HTR-8/SVneo (cell line): ENCODE data around the gene ZHX3.

ENCODE experiments used
- DNase-seq: peaks from one replicate; pipeline ENCODE4 v3.0.0; 2011; ENCODE audit warnings: low spot score, mixed read lengths; ENCODE audit not compliant: insufficient read length
- FAIRE-seq: peaks from 2 replicates; lab custom pipeline; 2011; peaks lifted over from hg19 to GRCh38; lab: Jason Lieb, UNC

The ZHX3 gene

DNA sequence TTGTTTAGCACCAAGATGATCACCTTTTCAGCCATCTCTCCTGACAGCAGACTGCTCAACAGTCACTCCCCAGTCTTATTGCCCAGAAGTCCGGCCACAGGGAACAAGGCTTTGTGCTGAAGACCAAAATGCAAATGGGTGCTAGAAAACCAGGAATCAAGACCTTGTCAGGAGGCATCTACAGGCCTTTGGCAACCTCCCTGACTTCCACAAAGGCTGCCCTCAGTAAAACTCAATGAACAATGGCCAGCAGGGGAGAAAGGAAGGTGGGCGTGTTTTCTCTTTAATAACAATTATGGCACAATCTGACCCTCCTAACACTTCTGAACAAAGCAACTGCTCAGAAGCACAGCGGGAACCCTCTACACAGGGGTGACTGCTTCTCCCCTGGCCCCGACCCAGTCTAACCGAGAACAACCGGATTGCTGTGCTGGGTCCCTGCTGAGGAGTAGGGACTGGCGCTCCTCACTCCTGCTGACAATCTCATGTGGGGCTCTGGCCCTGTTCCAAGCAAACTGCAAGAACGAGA, 138.6 kb downstream of the ZHX3 start:
- no peak for DNase-seq

DNA sequence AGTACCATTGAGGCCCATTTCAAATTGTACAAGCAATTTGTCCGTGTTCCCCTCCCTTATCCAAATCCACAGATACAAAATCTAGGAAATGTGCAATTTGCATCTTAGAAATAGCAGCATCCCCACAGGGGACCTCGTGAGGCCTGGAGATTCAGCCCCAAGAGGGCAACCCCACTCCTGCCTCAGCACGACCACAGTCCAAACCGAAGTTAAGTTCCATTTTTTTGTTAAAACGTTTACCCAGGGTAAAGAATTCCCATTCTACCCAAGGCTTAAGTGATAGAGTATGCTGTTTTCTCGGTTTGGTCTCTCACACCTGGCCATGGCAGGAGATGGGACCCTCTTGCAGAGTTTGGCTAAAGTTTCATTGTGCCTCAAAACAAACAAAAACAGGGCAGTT, 139.0 kb downstream of the ZHX3 start:
- FAIRE-seq (peak; percentile 28), DNase-seq (no peak)

More for the DNA sequence above, 138.6 kb downstream of the ZHX3 start:
- no peak for FAIRE-seq

DNA sequence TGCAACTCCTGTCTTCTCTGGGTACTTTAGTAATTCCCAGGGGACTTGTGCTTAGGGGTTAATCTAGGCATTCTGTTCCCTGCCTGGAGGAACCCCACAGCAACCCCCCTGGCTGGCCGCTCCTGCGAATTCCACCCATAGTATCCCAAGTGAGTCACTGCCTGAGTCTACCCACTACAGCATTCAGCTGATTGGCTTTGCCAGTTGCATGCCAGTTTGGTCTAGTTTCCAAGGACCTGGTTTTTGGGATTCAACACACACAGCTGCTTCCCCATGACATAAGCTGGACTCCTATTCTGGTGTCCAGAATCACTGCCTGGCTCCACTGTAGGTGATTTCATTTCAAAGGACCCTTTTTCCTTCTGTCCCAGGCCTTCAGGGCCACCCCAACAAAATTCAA, 139.9 kb downstream of the ZHX3 start:
- peak; percentile 55 for FAIRE-seq
- DNase-seq = peak; percentile 91

DNA sequence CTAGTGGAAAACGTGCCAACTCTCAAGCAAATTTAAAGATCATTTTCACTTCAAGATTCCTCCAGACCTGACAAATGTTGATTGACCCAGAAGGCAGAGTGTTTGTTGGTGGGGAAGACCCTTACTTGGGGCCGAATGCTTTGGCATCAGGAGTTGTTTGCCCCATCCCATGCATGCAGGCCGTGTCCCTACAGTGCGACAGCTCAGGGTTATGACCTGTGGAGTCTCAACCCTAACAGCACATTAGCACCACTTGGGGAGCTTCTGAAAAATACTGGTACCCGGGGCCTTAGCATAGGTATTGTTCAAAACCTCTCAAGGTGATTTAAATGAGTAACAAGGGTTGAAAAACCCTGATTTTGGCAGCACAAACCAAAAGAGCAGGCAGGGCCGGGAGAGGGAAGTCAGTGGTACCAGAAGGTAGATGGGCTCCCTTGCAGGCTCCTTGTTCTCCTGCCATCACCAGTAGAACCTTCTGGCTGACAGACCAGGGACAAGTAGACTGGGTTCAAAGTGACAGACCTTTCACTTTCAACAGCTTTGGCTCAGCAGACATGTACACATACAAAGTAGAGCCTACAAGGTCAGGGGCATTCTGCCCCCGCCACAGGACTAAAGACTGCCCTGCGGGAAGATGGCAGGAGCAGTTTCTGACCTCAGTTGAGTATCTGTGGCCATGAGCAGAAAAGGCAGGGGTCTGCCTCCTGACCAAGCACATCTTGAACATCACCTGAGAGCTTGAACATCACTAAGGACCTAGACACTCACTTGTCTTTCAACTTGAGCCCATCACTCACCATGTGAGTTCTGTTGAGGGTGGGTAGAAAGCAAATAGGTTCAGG, 140.6 kb downstream of the ZHX3 start:
- no peak for DNase-seq
- peak; percentile 88 for FAIRE-seq

DNA sequence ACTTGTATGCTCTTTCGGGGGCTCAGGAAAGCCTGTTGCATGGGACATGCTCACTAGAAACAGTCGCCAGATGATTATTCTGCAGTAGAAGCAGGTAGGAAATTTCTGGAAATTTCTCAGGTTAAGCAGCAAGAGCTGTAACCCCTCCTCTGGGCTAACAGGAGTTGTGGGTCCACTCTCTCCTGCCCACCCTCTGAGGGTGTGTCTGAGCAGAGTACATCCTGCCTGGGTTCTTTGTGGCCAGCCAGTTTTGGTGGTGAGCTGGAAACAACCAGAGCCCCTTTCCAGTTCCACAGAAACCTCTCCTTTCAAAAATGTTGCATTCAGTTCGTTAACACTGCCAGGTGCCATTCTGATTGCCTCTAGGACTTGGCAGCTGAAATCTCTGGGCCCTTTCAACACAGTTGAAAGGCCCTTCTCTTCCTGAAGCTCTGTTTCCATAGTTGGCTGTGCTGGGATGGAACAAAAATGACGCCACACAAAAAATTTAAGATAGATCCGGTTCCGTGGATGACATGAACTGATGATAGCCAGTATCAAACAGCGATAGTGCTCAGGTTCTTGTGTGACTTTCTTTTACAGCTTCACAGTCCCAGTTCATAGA, 141.7 kb downstream of the ZHX3 start:
- DNase-seq (no peak), FAIRE-seq (no peak)

DNA sequence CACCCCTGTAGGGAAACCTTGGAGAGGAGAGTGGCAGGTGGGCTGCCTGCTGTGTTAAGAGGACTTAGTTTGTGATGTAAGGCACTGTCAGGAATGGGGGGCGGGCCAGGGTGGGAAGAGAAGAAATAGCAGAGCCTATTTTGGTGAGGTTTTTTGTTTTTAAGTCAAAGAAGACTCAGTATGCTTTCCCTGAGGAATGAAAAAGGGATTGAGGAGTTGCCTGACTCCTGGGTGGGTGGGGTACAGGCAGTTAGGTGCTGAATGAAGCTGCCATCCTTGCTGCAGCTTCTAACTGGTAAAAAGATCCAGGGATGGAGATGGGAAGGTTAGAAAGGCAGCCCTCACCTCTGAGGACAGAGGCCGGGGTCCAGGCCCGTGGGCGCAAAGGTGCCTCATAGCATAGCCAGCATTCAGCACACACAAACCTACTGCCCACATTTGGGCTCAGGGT, 142.3 kb downstream of the ZHX3 start:
- FAIRE-seq = no peak
- no peak for DNase-seq

DNA sequence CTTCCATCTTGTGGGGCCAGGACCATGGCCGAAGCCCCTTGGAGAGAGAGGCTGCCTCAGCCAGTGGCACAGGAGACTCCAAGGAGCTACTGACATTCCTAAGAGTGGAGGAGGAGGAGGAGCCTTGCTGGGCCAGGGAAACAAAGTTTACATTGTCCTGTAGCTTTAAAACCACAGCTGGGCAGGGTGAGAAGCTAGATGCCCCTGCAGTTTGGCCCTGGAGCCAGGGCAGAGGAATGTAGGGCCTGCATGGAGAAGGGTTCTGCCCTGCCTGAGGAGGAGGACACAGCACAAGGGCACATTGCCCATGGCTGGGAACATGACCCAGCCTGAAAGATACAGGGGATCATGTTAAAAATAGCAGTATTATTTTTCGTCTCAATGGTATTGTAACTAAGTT, 142.7 kb downstream of the ZHX3 start:
- FAIRE-seq (peak; percentile 48), DNase-seq (no peak)

DNA sequence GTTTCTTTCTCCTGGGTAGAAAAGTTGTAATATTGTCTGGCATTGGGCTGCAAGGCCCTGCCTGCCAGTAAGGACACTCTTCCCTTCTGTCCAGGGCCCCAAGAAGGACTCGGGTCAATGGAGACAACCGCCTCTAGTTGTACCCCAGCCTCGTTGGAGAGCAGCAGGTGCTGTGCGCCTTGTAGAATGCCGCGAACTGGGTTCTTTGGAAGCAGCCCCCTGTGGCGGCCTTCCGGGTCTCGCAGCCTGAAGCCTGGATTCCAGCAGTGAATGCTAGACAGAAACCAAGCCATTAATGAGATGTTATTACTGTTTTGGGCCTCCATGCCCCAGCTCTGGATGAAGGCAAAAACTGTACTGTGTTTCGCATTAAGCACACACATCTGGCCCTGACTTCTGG, 143.2 kb downstream of the ZHX3 start:
- peak; percentile 33 for FAIRE-seq
- no peak for DNase-seq

DNA sequence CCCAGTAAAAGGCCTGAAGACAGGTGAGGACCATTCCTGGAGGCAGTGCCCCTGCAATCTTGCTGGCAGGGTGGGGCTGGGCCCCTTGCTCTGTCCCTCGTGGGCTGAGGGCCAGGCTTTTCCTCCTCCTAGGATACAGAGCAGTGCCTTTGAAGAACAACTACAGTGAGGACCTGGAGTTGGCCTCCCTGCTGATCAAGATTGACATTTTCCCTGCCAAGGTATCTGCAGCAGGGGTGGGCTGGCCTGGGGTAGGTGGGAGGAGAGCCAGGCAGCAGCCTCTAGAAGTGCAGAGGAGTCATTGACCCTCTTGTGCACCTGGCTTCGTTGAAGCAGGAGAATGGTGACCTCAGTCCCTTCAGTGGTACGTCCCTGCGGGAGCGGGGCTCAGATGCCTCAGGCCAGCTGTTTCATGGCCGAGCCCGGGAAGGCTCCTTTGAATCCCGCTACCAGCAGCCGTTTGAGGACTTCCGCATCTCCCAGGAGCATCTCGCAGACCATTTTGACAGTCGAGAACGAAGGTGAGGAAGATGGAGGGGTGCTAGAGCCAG, 143.7 kb downstream of the ZHX3 start:
- FAIRE-seq (peak; percentile 4), DNase-seq (no peak)

DNA sequence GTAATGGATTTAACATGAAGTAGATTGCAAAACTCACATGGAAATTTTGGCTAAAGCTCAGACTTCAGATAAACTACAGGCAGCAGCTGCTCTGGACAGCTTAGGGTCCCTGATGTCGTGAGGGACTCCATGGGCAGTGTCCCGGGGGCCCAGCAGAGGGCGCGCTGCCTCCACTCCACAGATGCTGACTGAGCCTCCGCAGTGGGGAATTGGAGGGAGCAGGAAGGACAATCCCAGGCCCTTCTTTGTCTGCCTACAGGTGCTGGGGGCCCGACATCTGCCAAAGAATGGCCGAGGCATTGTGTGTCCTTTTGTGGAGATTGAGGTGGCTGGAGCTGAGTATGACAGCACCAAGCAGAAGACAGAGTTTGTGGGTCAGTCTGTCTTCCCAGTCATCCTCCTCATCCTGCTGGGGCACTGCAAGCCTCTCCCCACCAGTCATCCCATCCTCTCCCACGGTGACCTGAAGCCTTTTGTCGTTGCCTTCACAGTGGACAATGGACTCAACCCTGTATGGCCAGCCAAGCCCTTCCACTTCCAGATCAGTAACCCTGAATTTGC, 144.3 kb downstream of the ZHX3 start:
- FAIRE-seq = peak; percentile 88
- peak; percentile 91 for DNase-seq

DNA sequence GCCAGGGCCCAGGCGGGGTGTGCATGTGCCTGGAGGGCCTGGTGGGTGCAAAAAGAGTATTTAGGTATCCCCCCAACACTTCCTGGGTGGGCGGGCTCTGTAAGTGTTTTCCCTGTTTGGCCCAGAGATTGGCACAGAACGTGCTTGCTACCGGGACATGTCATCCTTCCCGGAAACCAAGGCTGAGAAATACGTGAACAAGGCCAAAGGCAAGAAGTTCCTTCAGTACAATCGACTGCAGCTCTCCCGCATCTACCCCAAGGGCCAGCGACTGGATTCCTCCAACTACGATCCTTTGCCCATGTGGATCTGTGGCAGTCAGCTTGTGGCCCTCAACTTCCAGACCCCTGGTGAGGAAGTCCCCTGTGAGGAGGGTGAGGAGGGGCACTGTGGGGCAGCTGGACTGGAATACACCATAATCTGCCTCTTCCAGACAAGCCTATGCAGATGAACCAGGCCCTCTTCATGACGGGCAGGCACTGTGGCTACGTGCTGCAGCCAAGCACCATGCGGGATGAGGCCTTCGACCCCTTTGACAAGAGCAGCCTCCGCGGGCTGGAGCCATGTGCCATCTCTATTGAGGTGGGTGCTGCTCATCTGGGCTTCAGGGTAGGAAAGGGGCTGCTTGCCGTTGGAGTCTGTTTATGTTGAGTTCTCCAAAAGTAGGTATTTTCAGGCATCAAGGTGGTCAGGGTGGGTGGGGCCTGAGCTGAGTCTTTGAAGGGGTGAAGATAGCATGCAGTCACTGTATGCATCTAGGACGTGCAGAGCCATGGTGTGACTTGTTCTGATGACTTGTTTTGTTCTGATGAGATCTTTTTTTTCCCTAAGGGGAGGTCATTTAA, 145.0 kb downstream of the ZHX3 start:
- DNase-seq (no peak), FAIRE-seq (peak; percentile 76)

DNA sequence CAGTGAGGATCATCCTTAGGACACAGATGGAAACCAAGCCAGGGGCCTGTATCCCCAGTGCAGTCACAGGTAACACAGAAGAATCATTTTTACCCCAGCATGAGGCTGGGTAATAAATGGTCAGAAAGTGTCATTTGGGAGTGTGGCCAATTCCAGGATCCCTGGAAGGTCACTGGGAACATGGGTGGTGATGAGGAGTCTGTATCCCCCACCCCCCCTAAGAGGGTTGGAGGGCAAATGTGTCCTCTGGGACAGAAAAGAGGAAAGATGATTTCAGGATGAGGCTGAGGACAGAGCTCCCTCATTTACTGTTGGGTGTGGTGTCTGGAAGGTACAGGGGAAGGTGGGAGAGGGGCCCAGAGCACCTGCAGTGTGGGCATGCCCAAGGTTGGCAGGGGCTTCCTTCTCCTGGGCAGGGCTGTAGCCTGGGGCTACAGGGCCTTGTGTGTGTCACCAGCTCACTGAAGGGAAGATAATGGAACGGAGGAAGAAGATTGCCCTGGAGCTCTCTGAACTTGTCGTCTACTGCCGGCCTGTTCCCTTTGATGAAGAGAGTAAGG, 145.7 kb downstream of the ZHX3 start:
- no peak for FAIRE-seq
- no peak for DNase-seq

DNA sequence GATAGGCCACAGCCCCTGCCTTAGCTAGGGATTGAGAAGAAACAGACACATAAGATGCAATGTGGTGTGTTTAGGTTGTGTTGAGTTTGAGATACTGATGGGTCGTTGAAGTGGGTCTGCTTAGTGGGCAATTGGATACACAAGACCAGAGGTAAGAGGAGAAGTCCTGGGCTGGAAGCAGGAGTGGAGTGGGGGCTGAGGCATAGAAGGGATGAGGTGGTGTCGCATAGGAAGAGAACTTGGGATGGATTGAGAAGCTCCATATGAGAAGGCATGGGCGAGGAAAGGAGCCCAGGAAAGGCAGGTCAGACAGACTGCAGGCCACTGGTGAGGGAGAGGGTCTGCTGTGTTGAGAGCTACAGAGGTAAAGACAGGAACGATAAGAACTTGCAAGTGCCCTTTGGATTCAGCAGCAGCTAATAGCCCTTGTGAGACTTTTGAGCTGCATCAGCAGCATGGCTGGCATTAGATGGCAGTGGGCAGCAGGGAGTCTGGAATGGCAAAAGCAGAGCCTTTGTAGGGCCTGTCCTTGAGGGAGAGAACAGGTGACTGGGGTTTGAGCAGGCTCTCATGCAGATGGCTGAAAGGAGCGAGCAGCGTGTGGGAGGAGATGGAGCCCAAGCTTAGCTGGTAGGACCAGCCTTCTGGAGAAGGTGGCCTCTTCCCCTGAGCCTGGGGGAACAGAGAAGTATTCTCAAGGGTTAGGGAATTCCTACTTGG, 147.0 kb downstream of the ZHX3 start:
- FAIRE-seq = peak; percentile 81

DNA sequence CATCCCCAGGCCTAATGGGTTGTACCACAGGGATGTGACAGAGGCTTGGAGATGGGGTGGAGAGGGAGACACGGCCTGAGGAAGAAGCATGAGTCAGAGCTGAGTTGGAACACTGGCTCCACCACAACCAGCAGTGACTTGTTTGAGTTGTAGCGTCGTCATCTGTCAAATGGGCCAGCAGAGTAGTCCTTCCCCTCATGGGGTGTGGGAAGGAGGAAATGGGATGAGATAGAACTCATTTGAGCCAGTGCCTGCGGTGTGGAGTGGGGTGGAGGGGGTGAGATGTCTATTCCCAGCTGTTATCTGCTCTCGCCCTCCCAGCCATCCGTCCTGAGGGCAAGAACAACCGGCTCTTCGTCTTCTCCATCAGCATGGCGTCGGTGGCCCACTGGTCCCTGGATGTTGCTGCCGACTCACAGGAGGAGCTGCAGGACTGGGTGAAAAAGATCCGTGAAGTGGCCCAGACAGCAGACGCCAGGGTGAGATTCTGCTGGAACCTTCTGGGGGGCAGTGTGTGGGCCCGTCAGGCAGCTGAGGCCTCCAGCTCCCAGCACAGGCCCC, 147.7 kb downstream of the ZHX3 start:
- FAIRE-seq = peak; percentile 28
- no peak for DNase-seq

More for the DNA sequence above, 147.0 kb downstream of the ZHX3 start:
- DNase-seq = no peak

DNA sequence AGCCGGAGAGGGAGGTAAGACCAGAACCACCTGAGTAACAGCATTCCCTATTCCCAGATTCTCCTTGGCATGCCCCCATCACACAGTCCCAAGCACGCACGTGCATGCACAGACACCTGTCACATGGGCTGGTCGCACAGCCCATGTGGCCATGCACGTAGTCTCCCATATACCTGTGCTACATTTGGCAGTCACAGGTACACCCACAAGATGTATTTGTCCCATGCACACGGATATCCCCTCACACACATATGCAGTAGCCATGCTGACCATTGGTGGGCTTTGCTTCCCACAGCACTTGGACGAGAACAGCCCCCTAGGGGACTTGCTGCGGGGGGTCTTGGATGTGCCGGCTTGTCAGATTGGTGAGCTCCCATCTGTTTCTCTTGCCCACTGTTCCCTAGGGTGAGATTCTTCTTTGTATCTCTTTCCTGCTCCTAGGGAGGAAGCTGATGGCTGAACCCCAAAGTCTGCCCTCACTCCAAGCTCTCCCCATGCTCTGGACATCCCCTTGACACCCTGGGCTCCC, 148.3 kb downstream of the ZHX3 start:
- no peak for FAIRE-seq

DNA sequence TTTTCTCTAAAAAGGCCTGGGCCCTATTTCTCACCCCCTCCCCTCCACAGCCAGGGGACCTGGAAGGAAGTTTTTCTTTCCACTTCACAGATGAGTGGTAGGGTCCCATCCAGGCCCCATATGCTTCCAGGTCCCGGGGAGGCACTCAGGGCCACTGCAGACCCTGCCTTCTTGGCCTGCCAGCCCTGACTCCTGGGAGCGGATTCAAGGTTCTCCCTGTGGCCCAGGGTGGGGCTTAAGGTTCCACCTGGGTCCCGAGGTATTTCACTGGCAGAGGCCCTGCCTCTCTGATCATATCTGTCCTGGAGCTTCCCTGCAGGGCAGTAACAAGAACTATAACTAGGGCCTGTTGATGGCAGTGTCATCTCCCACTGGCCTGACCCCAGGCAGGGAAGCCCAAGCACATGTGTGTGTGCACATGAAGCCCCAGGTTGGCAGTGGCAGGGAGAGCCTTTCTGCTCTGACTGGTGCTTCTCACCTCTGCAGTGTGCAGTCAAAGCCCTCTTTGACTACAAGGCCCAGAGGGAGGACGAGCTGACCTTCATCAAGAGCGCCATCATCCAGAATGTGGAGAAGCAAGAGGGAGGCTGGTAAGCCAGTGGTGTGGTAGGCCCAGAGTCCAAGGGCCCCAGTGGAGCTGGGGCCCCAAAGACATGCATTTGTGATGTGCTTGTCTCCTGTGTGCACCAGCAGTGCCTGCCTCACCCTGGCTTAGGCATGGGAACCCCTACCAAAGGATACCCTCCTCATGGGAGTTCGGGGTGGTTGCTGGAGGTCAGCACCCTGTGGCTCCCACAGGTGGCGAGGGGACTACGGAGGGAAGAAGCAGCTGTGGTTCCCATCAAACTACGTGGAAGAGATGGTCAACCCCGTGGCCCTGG, 149.0 kb downstream of the ZHX3 start:
- FAIRE-seq (peak; percentile 87), DNase-seq (no peak)

More for the DNA sequence above, 148.3 kb downstream of the ZHX3 start:
- no peak for DNase-seq

DNA sequence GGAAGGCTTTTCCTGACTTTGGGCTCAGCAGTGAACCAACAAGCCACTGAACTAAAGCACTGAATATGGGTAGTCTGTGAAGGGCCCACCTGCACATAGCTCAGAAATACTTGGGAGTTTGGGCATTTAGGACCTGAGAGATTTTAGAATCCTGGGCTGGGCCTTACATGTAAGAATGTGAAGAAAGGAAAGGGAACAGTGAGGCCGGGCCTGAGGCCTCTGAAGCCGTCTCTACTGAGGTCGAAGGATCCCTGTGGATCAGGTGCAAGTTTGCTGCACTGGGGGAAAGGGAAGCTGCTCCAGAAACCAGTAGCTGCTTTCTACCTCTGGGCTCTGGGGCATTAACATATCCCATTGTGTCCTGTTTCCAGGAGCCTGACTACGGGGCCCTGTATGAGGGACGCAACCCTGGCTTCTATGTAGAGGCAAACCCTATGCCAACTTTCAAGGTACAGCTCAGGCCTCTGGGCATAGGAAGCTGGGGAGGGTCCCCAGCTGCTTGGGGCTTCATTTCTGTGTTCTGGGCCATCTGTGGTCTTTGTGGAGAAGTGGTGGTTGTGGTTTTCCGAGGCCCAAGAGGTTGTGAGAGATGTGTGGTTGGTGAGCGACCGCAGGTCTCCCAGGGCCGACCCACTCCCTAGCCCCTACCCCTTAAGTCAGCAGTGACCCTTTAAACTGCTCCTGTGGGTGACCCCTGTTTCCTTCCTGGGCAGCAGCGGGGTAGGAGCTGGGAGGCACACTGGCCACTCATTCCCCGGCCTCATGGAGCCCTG, 149.9 kb downstream of the ZHX3 start:
- FAIRE-seq (no peak), DNase-seq (no peak)
